HG02840 (cell line): ENCODE measurements around the gene BABAM2.
"Not testable (repeated sequence)": the region's sequence is repeated elsewhere in the genome, so short reads cannot be mapped to it uniquely, and the experiment has no call there.

ENCODE experiments used
- ATAC-seq: cut with Tn5 transposase; IDR thresholded peaks from one replicate; pipeline ENCODE4 v1.9.1; 2021; ENCODE audit warnings: mild to moderate bottlenecking, moderate library complexity, moderate number of reproducible peaks; ENCODE audit not compliant: unreplicated experiment, low FRiP score

The BABAM2 gene

DNA sequence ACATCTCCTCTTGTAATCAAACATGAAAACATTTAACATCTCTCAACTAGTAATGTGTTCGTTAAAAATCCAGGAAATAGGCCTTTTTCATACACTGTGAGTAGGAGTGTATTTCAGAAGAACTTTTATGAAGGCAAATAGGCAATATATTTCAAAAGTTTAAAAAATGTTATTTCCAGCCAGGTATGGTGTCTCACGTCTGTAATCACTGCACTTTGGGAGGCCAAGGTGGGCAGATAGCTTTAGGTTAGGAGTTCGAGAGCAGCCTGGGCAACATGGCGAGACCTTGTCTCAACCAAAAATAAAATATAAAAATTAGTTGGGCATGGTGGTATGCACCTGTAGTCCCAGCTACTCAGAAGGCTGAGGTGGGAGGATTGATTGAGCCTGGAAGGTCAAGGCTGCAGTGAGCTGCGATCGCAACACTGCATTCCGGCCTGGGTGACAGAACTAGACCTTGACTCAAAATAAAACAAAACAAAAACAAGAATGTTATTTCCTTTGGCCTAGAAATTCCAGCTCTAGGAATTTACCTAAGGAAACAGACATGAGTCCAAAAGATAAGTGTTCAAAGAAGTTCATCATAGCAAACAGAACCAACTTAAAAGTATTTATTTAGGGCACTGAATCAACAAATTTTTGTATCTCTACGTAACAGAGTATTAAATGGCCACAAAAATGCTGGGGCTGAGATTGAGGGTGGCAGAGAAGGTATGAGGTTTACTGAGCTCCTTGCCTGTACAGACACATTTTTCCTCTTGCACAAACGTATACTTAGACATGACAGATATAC, 15.2 kb upstream of the BABAM2 start:
- ATAC-seq: no peak

DNA sequence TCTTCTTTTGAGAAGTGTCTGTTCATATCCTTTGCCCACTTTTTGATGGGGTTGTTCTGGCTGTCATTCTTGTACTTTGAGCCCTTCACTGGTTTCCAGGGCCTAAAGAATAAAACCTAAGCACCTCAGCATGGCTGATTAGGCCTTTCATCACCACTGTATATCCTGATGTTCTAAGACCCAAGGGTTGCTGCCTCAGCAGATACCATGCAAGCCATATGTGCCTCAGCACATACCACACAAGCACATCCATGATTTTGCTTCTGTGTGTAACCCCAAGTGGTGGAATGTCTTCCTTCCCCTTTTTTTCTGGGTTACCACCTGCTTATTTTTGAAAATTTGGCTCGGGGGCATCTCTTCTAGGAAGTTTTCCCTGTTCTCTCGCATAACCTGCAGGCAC, 11.7 kb upstream of the BABAM2 start:
- no peak for ATAC-seq

DNA sequence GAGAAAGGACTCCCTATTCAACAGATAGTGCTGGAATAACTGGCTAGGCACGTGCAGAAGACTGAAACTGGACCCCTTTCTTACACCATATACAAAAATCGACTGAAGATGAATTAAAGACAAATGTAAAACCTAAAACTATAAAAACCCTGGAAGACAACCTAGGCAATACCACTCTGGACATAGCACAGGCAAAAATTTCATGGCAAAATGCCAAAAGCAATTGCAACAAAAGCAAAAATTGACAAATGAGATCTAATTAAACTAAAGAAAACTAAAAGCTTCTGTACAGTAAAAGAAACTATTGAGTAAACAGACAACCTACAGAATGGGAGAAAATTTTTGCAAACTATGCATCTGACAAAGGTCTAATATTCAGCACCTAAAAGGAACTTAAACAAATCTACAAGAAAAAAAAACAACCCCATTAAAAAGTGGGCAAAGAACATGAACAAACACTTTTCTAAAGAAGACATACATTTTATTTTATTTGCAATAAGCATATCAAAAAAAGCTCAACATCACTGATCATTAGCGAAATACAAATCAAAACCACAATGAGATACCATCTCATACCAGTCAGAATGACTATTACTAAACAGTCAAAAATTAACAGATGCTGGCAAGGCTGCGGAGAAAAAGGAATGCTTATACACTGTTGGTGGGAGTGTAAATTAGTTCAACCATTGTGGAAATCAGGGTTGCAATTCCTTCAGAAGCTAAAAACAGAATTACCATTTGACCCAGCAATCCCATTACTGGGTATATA, 8.5 kb upstream of the BABAM2 start:
- not testable (repeated sequence) for ATAC-seq

DNA sequence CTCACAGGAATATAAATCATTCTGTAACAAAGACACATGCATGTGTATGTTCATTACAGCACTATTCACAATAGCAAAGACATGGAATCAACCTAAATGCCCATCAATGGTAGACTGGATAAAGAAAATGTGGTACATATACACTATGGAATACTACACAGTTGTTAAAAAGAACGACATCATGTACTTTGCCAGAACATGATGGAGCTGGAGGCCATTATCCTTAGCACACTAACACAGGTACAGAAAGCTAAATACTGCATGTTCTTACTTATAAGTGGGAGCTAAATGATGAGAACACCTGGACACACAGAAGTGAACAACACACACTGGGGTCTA, 8.0 kb upstream of the BABAM2 start:
- not testable (repeated sequence) for ATAC-seq

DNA sequence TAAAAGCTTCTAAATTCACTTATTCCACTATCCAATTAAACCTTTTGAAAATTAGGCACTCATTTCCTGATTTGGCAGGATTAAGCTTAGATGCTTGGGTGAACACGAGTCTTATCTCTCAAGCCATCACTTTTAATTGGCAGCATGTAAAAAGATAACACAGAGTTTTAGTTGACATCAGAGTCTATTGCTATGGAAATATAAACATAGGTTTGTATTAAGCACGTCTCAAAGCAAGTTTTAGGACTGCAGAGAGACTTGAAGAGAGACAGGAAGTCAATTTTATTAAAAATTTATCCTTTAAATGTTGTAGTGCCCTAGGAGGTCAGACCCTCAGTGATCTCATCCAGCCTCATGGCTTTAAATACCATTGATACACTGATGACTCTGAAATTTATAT, 5.9 kb upstream of the BABAM2 start:
- no peak for ATAC-seq

DNA sequence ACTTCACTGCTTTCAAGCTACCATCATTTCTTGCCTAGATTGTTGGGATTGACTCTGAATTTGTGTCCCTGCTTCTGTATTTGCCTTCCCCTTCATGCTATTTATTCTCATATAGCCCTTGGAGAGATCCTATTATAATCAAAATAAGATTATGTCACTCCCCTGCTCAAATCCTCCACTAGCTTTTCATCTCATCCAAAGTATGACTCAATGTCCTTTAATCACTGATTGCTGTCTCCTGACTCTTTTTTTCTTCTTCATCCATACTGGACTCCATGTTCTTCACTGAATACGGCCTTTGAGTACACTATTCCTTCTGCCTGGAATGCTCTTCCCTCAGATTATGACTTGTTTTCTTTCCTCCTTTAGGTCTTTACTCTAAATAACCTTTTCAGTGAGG, 5.3 kb upstream of the BABAM2 start:
- ATAC-seq: no peak

DNA sequence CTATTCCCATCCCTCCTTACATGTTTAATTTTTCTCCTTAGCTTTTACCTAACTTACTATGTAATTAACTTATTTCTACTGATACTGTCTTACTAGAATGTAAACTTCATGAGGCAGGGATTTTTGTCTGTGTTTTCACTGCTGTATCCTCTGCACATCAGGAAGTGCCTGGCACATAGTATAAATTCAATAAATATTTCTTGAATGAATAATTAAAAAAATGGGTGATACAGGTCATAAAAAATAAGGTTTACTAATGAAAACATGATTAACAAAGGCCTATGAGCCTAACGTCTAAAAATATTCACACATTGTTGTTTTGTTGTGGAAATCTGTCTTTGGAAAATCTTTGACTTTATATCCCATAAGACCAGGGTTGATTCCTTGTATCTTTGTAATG, 4.9 kb upstream of the BABAM2 start:
- ATAC-seq: no peak

DNA sequence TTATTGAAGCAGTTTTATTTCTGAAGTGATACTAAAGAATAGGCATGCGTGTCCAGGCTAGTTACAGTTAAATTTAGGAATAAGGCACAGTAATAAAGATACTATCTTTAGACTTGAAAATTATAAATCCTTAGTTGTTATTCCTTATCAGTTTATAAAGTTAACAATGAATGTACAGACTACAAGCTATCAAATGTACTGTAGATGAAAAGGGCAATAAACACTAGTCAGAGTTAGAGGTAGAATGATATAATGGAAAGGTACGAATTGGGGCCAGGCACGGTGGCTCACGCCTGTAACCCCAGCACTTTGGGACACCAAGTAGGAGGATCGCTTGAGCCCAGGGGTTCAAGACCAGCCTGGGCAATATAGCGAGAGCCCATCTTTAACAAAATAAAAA, 4.2 kb upstream of the BABAM2 start:
- no peak for ATAC-seq

DNA sequence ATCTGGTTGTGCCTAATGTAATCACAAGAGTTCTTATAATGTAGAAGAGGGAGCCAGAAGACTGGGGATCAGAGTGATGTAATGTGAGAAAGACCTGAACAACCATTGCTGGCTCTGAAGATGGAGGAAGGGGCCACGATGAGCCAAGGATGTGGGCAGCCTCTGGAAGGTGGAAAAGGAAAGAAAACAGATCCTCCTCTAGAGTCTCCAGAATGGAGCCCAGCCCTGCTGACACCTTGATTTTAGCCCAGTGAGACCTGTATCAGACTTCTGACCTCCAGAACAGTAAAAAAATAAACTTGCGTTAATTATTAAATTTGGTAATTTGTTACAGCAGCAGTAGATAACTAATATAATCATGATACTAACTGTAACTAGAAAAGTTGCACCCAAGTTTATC, 3.4 kb upstream of the BABAM2 start:
- ATAC-seq: no peak

DNA sequence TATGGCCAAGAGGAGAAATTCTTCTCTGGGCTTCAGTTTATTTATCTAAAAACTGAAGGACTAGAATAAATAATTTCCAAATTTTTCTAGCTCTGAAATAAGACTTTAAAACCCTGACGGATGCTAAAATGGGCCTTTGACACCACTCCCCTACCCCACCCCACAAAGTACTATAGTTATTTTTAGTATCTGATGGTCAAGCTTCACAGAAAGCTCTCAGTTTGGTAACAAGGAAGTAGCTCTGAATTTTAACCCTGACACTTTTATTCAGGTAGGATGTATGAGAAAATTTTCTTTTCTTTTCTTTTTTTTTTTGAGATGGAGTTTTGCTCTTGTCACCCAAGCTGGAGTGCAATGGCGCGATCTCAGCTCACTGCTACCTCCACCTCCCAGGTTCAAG, 2.7 kb upstream of the BABAM2 start:
- ATAC-seq: no peak

DNA sequence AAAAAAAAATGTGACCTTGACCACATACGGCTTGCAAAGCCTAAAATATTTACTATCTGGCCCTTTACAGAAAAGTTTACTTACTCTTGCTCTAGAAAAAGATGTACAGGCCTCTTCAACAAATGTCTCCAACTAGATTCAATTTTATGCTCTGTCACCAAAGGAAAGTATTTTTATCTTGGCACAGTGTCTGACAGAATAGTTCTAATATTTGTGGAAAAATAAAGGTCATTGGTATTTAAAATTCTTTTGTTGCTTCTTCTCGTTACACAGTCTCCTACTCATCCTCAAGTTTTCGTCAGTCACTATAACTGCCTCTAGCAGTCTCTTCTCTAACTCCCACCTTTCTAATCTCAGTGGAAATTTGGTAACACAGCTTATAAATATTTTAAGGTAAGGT, 1.7 kb upstream of the BABAM2 start:
- no peak for ATAC-seq

DNA sequence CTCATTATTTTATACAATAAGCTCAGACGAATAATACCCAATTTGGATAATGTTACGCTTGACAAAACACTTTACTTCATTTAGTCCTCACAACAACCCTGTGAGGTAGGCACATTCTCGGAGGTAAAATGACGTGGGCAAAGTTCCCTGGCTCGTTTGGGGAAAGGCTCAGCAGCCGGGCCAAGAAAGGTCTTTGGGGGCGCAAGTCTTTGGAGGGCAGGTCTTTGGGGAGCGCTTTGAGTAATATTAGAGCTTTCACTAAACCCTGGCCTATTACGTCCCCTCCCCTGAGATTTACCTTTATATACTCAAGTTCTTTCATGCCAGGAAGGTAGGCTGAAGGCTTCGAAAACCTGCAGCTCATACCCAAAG, 769 bp upstream of the BABAM2 start:
- no peak for ATAC-seq

DNA sequence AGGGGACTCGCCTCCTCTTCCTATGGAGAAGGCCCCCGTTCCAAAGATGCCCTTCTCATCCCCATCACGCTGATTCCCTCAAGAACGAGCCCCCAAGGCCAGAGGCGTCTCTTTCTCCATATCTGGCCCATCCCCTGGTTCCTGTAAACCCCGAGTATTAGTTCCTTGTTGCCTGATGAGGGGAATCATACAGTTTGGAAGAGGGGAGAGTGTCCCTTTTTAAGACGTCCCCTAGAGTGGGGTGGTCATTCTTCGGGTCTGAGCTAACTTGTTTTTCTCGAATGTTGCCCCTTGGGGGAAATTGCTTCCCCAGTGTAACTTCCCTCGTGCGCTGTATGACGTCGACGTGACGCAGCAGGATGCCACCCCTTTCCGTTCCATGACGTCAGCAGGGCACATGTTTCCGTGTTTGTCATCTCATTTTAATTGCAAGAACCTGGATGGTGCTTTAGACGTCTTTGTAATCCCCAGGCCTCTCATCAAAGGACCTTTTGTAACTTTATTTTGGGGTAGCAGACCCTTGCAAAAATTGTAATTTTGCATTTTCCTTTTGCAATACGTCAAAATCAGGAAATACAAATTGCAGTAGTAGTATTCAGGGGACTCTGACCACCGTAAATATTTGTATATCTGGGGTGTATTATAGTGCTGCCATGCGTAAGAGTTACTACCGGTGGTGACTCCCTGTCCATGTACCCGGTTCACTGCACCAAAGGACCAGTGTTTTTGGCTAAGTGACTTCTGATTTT, 569 bp downstream of the BABAM2 start:
- ATAC-seq: peak; percentile 27

DNA sequence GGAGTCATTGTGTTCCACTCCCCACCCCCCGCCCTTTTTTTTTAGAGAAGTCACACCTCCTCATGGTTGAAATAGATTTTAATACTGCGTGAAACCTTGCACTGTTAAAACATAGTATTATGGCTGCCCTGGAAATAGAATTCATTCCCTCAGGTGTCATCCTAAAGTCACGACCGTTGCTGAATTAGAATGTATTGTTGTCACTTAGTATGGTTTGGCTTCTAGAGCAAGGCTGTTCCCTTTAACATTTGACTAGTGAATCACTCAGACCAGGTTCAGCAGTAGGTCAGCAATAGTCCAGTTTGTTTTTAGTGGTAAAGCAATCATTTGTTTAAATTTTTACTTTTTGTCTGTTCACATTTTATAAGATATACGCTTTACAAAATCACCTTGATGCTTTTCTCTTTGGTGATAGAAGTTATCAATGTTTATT, 1.2 kb downstream of the BABAM2 start:
- ATAC-seq: no peak

DNA sequence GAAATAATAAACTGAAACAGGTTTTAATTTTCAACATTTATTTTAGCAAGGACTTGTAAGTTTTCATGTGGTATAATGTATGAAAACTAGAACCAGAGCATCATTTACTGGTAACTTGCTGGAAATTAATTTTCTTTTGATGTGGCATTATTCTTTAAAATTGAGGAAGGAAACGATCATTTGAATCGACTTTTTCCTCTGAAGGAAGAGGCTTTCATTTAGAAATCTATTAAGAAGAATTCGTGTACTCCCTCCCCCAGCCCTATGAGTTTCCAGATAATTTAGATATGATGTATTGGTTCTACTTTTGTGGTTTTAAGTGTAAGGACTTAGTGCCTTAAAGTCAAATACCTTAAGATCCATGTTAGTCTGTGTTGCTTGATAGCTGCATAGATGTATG, 2.5 kb downstream of the BABAM2 start:
- no peak for ATAC-seq

DNA sequence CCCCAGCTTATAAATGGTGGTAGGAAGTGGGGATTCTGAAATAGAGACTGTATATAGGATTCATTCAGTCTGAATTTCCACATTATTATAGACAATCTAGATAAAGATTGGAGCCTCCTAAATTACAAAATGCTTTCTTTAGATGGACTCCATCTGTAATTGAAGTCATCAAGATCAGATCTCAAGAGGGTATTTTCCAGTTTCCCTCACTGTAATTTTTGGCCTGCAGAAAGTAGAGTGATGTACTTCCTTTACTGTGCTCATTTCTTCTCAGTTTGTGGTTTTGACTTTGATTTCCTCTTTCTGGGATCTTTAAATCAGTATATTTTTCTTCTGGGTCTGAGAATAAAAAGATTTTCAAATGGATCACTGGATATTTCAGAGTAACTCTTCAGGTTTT, 7.2 kb downstream of the BABAM2 start:
- ATAC-seq: no peak

DNA sequence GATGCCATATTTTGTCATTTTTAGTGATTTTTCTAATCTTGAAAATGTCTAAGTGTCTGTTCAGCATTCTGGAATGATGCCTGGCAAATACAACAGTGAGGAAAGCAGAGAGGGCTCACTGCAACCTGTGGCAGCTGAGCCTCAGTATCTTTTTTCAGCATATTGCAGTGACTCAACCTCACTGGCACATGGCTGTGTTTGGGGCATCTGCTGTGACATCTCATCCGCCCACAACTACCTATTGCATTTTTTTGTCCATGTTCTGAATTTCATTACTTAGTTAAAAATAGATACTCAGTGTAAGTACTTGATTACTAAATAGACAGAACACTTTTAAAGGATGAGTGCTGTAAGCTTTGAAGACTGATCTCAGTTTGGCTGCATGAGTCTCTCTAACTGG, 10.7 kb downstream of the BABAM2 start:
- no peak for ATAC-seq

DNA sequence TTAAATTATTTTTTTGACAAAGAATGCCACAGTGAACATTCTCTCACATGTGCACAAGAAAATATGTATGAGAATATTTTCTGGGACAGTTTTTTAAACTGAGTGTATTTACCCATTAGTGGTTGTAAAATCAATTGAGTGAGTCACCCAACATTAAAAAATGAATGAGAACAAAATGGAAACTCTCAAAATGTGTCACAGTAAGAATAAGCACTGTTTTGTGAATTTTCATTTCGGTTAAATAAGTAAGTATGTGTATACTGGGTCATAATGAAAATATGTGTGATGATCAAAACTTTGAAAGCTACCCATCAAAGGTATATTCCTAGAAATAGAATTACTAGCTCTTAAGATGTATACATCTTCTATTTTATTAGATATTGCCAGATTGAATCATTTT, 11.6 kb downstream of the BABAM2 start:
- ATAC-seq: no peak

DNA sequence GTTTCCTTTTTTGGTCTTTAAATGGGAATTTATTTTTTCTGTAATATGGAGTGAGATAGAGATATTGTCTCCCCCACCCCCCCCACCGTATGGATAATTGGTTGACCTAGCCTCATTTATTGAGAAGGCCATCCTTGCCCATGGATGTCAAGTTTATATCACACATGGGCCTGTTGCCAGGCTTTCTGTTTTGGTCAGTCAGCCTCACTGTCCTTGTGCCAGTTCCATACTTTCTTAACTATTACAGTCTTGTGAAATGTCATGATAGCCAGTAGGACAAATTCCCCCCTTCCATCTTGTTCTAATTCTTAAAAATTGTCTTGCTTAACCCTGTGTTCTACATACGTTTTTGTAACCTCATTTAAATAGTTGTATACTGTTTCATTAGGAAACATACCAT, 12.5 kb downstream of the BABAM2 start:
- no peak for ATAC-seq

DNA sequence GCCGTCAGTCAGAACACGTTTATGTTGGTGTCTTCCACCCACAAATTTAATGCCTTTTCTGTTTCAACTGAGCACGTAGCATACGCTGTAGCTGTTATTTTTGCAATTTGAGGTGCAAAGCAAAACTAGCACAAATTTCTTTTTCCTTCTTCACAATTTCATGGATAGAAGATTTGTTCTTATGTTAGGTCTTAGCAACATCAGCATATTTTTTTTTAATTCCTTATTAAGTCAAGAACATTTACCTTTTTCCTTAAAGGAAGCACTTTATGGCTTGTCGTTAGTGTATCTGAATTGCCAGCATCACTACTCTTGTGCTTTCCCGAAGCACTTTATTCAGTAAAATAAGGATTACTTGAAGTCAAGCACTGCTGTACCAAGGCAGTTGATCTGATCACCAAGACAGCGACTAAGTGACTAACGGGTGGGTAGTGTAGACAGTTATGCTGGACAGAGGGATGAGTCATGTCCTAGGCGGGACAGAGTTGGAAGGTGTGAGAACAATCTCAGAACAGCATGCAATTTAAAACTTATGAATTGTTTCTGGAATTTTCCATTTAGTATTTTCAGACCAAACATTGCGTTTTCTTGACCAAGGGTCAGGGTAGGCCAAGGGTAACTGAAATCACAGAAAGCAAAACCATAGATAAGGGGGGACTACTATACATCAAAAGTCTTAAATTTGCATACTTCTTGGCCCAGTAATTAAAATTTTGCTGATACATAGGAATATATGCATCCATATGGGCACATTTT, 13.3 kb downstream of the BABAM2 start:
- ATAC-seq: no peak

DNA sequence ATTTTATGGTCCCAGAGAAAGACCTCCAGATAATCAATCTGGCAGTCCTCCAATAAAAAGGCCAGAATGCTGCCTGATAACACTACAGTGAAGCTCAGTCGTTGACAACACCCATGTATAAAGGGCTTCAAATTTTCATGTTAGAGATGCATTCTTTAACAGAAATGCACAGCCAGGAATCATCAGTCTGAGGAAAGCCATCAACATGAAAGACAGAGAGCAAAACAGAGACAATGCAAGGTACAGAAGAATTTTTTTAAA, 13.8 kb downstream of the BABAM2 start:
- ATAC-seq: no peak
